WERI-Rb-1 (cell line): ENCODE results near the gene DHDH.

ENCODE experiments used
- DNase-seq: peaks from one replicate; pipeline ENCODE4 v3.0.0-alpha.2; 2020
- H3K27ac ChIP-seq: fragments of 250-450 bp; sonication (Bioruptor Pico); 2 replicates; pipeline ENCODE4 v1.5.1; 2020; ENCODE audit warnings: mild to moderate bottlenecking, moderate library complexity
- H3K27me3 ChIP-seq: fragments of 250-450 bp; sonication (Bioruptor Pico); 2 replicates; pipeline ENCODE4 v1.5.1; 2021; ENCODE audit warnings: mild to moderate bottlenecking, low read depth, moderate library complexity; ENCODE audit not compliant: insufficient read depth, severe bottlenecking
- H3K36me3 ChIP-seq: fragments of 250-450 bp; sonication (Bioruptor Pico); 2 replicates; pipeline ENCODE4 v1.5.1; 2020; ENCODE audit warnings: mild to moderate bottlenecking, moderate library complexity
- H3K4me3 ChIP-seq: 2 replicates; pipeline ENCODE4 v1.5.1; 2011; ENCODE audit warnings: low read depth, mild to moderate bottlenecking, control low read depth, low read length
- H3K9me3 ChIP-seq: fragments of 250-450 bp; sonication (Bioruptor Pico); 2 replicates; pipeline ENCODE4 v1.5.1; 2021; ENCODE audit warnings: mild to moderate bottlenecking, moderate library complexity; ENCODE audit not compliant: severe bottlenecking
- CTCF ChIP-seq: IDR thresholded peaks from 2 replicates; pipeline ENCODE4 v1.5.1; 2011; ENCODE audit warnings: low read depth, mild to moderate bottlenecking, control low read depth, inconsistent platforms, low read length

DHDH gene

GRCh38 chr19:48950830-48951519 lies 17.5 kb downstream of the DHDH start:
- H3K4me3 ChIP-seq = no peak overlapping the region
- no peak for TF ChIP-seq CTCF
- H3K27ac ChIP-seq = peak overlapping the region; percentile 76
- peaks cover 5% of the 10 kb centered on the region for H3K36me3 ChIP-seq
- DNase-seq = no peak
- peaks cover 16% of the 10 kb centered on the region for H3K9me3 ChIP-seq
- H3K27me3 ChIP-seq = no peaks in the 10 kb centered on the region

GRCh38 chr19:48953141-48953540 lies 19.6 kb downstream of the DHDH start:
- DNase-seq = no peak
- Histone ChIP-seq H3K4me3 (no peak overlapping the region), H3K27me3 (no peaks in the 10 kb centered on the region), H3K9me3 (peaks cover 6% of the 10 kb centered on the region), H3K36me3 (peaks cover 15% of the 10 kb centered on the region), H3K27ac (no peak overlapping the region)
- TF ChIP-seq CTCF = no peak

GRCh38 chr19:48953990-48954594 lies 20.6 kb downstream of the DHDH start:
- Histone ChIP-seq H3K27ac (peak overlapping the region; percentile 64), H3K4me3 (peak overlapping the region; percentile 46)

GRCh38 chr19:48954595-48955307 lies 21.3 kb downstream of the DHDH start, which contains the start of gene BAX:
Gene BAX (plus strand): TSS chr19:48954875. CDS start chr19:48954929, 54 bp downstream.
- peak within 1 kb of the TSS; percentile 96 for H3K4me3 ChIP-seq

More at GRCh38 chr19:48953990-48954594, 20.6 kb downstream of the DHDH start:
- peaks cover 5% of the 10 kb centered on the region for H3K9me3 ChIP-seq
- TF ChIP-seq CTCF = no peak
- no peaks in the 10 kb centered on the region for H3K27me3 ChIP-seq
- peaks cover 20% of the 10 kb centered on the region for H3K36me3 ChIP-seq
- DNase-seq = no peak

GRCh38 chr19:48955308-48955958 lies 21.9 kb downstream of the DHDH start:
- no peak for DNase-seq
- no peaks in the 10 kb centered on the region for H3K9me3 ChIP-seq
- TF ChIP-seq CTCF = no peak
- H3K27me3 ChIP-seq = no peaks in the 10 kb centered on the region
- peaks cover 24% of the 10 kb centered on the region for H3K36me3 ChIP-seq
- peak overlapping the region; percentile 97 for H3K27ac ChIP-seq
- peak overlapping the region; percentile 96 for H3K4me3 ChIP-seq

More at GRCh38 chr19:48954595-48955307, 21.3 kb downstream of the DHDH start, which contains the start of gene BAX:
- 0 out of 2 replicates have a peak, but pooled peaks have one; percentile 8 for TF ChIP-seq CTCF
- peak; percentile 98 for DNase-seq
- peaks cover 20% of the 10 kb centered on the region for H3K36me3 ChIP-seq
- H3K27me3 ChIP-seq = no peaks in the 10 kb centered on the region
- H3K9me3 ChIP-seq = no peaks in the 10 kb centered on the region
- H3K27ac ChIP-seq = peak within 1 kb of the TSS; percentile 97
